ENCODE measurements around the gene GJA3. TPM values are rescaled to one million over a fixed set of nuclear protein-coding genes. Genes with fewer than 3 reads are reported as not detected.

Gene GJA3
- total RNA-seq (2021) (0.15 TPM in 1 of 2 replicates, not detected in the other), Bru-seq, nascent RNA (percentile 6 among the genes with signal in this experiment), BruChase-seq, experiment 1, labeled RNA remaining after a 2-hour chase (percentile 7 among the genes with signal in this experiment), BruChase-seq, experiment 2, labeled RNA remaining after a 6-hour chase (percentile 9 among the genes with signal in this experiment)
- long read RNA-seq = 0 reads

DNA sequence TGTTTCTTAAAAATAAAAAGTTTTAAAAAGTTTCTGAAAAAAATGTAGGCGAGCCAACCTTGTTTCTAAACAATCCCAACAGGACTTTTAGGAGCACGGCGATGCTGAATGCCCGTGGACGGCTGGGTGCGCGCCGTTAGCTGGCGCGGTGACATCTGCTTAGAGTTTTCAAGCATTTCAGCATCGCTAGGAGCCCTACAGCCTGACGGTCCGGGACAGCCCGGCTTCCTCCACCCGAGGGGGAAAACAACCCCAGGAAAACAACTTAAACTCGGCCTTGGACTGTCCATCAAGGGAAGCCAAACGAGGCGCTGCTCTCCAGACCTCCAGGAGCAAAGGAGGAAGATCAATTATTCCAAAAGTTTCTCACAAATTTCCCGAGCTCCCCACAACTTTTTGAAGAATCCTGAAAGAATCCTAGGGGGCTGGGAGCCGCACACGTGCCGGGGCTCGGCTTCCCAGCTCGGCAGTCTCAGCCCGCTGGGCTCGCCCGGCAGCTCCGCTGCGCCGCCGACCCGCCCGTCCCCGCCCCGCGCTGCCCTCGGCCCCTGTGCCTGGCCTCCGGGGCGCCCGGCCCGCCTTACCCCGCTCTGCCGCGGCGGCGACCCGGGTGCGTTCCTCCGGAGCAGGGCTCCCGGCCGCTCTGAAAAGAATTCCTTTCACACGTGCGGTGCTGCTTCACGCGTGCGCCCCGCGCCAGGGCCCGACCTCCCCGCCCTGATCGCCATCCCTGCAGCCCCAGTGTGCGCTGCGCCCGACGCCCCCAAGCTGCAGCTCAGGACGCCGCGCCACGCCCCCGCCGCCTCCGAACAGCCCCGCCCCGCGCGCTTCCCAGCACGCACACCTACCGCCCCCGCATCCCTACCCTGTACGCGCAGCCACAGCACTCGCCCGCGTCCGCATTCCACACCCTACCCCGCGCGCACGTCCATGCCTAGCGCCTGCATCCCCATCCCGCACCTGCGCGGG lies at the start of gene GJA3:
TSS of gene GJA3 (minus strand) at position 747 of the 969 bp plus-strand sequence. CDS start 17,764 bp downstream, outside the sequence.
- H3K27me3 ChIP-seq (ENCODE audit: insufficient read depth, low read depth) = peaks cover 10% of the 10 kb centered on the region; the same call in 1 of the 2 replicates
- DNase-seq = peak in 1 of 2 experiments; percentile 5

GRCh38 chr13:20209948-20210347 lies 49.1 kb upstream of the GJA3 start:
- POLR2A ChIA-PET (ENCODE audit: unreplicated experiment) = no interaction called here
- intact Hi-C loops (cut with micrococcal nuclease; ENCODE audit: unreplicated experiment) = no loop called here
- H3F3A ChIP-seq (ENCODE audit: insufficient read depth, low read depth) = no peaks in the 10 kb centered on the region
- no TSS peak for BruUV-seq (replicated peaks)
- H3K9me2 ChIP-seq (ENCODE audit: insufficient read depth) = no peaks in the 10 kb centered on the region; the same call in 1 of the 2 replicates
- CTCF ChIA-PET = no interaction called here
- no peaks in the 10 kb centered on the region for H3K9me3 ChIP-seq (ENCODE audit: insufficient read depth, low read depth)
- H3K36me3 ChIP-seq (ENCODE audit: low read depth) = no peaks in the 10 kb centered on the region
- H4K20me1 ChIP-seq (ENCODE audit: insufficient read depth) = no peaks in the 10 kb centered on the region
- H3K4me2 ChIP-seq = no peak overlapping the region
- no peaks in the 10 kb centered on the region for H3K79me2 ChIP-seq (ENCODE audit: low read depth)
- DNase-seq = no peak
- H2AFZ ChIP-seq = no peak overlapping the region
- no peaks in the 10 kb centered on the region for H3K27me3 ChIP-seq (ENCODE audit: insufficient read depth, low read depth)
- no peaks in the 10 kb centered on the region for H3K4me1 ChIP-seq (replicated peaks; ENCODE audit: insufficient read depth)
- H3K4me3 ChIP-seq = no peak overlapping the region
- TF ChIP-seq CTCF (conservative IDR thresholded peaks at IDR 0.05) (no peak), EZH2 (IDR thresholded peaks at IDR 0.05; ENCODE audit: low read depth) (no peak)
- H3K27ac ChIP-seq = no peak overlapping the region

More for the DNA sequence above, at the start of gene GJA3:
- H4K20me1 ChIP-seq (ENCODE audit: insufficient read depth) = no peaks in the 10 kb centered on the region
- ChIA-PET POLR2A (ENCODE audit: unreplicated experiment) (no interaction called here), CTCF (no interaction called here)
- no TSS peak for BruUV-seq (replicated peaks)
- no peak for TF ChIP-seq CTCF (conservative IDR thresholded peaks at IDR 0.05)
- no peaks in the 10 kb centered on the region for H3K79me2 ChIP-seq (ENCODE audit: low read depth)
- H3K9me2 ChIP-seq (ENCODE audit: insufficient read depth) = no peaks in the 10 kb centered on the region
- H3F3A ChIP-seq (ENCODE audit: insufficient read depth, low read depth) = no peaks in the 10 kb centered on the region; the same call in 1 of the 2 replicates
- H3K4me1 ChIP-seq (replicated peaks; ENCODE audit: insufficient read depth) = peaks cover 4% of the 10 kb centered on the region; the same call in 1 of the 2 replicates
- H3K4me2 ChIP-seq = peak within 1 kb of the TSS; percentile 79
- intact Hi-C loops (cut with micrococcal nuclease; ENCODE audit: unreplicated experiment) = loop anchor here (5.0 kb wide), 2 partner anchors 33 to 178 kb away; no protein-coding TSS in a partner anchor
- H3K27ac ChIP-seq = no peak within 1 kb of the TSS
- H3K36me3 ChIP-seq (ENCODE audit: low read depth) = no peaks in the 10 kb centered on the region
- H3K9me3 ChIP-seq (ENCODE audit: insufficient read depth, low read depth) = no peaks in the 10 kb centered on the region
- peak within 1 kb of the TSS; percentile 47 for H3K4me3 ChIP-seq
- H2AFZ ChIP-seq = peak within 1 kb of the TSS; percentile 50

- no peak overlapping the region for H3K4me2 ChIP-seq
- no peaks in the 10 kb centered on the region for H3F3A ChIP-seq (ENCODE audit: insufficient read depth, low read depth)
- no peaks in the 10 kb centered on the region for H3K27me3 ChIP-seq (ENCODE audit: insufficient read depth, low read depth)
- H3K9me3 ChIP-seq (ENCODE audit: insufficient read depth, low read depth) = no peaks in the 10 kb centered on the region
- CTCF ChIA-PET = no interaction called here
- POLR2A ChIA-PET (ENCODE audit: unreplicated experiment) = no interaction called here
- DNase-seq = no peak
- TF ChIP-seq EZH2 (IDR thresholded peaks at IDR 0.05; ENCODE audit: low read depth) = no peak
- no peak for TF ChIP-seq CTCF (conservative IDR thresholded peaks at IDR 0.05)
- H2AFZ ChIP-seq = no peak overlapping the region
- no peak overlapping the region for H3K27ac ChIP-seq
- H3K79me2 ChIP-seq (ENCODE audit: low read depth) = no peaks in the 10 kb centered on the region
- no peaks in the 10 kb centered on the region for H3K4me1 ChIP-seq (replicated peaks; ENCODE audit: insufficient read depth)
- H3K9me2 ChIP-seq (ENCODE audit: insufficient read depth) = no peaks in the 10 kb centered on the region
- intact Hi-C loops (cut with micrococcal nuclease; ENCODE audit: unreplicated experiment) = no loop called here
- no peaks in the 10 kb centered on the region for H4K20me1 ChIP-seq (ENCODE audit: insufficient read depth)
- no peak overlapping the region for H3K4me3 ChIP-seq
- no peaks in the 10 kb centered on the region for H3K36me3 ChIP-seq (ENCODE audit: low read depth)
- no TSS peak for BruUV-seq (replicated peaks)
Observed at GRCh38 chr13:20206698-20207235, 45.9 kb upstream of the GJA3 start.

Data from PC-9 (cell line).